Transverse colon (tissue), 4 donors: Measurements from ENCODE around the gene KIR2DL1.
"Not testable (repeated sequence)": the region's sequence is repeated elsewhere in the genome, so short reads cannot be mapped to it uniquely, and the experiment has no call there.

ENCODE experiments used
- CTCF ChIP-seq, 5 experiments: fragments of 200-600 bp in 3 of 5; fragments of 450-650 bp in 2 of 5; sonication (generic) in 3 of 5; IDR thresholded peaks; 1 replicate in 2 of 5; 2 replicates in 3 of 5; pipeline ENCODE4 v1.5.1; 2016 to 2017; ENCODE audit warnings: antibody characterized with exemption in 5 of 5, inconsistent platforms in 3 of 5, mild to moderate bottlenecking in 2 of 5, moderate library complexity in 1 of 5
- EP300 ChIP-seq: sonication (generic); formaldehyde crosslinking; IDR thresholded peaks from one replicate; pipeline ENCODE4 v1.6.1; 2017; ENCODE audit warnings: antibody characterized with exemption, low read depth
- POLR2A ChIP-seq: fragments of 450-650 bp; IDR thresholded peaks from one replicate; pipeline ENCODE4 v1.6.1; 2016; ENCODE audit warnings: antibody characterized with exemption, mild to moderate bottlenecking, moderate library complexity
- POLR2AphosphoS5 ChIP-seq, 3 donors: sonication (generic); formaldehyde crosslinking; IDR thresholded peaks; one replicate each; pipeline ENCODE4 v1.6.1; 2016; ENCODE audit warnings: antibody characterized with exemption in 3 of 3

DNA sequence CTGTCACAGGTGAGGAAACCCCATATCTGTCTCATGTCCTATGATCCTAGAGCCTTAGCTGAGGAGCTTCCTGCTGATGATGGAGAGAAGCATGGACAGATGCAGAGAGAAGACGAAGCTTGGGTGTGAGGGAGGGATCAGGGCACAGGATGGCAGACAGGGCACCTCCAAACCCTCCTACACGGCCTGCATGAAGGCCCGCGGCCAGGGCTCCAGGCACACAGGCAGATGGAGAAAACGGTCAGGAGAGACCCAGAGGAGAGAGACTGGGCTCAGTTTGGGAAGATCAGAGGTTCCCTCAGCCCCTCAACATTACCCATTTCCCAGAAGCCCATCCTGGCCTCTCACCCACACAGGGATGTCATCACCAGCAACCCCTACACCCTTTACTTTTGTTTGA lies 25.5 kb upstream of the KIR2DL1 start:
- not testable (repeated sequence) for TF ChIP-seq CTCF (IDR thresholded peaks at IDR 0.05); POLR2A; EP300; POLR2AphosphoS5 (IDR thresholded peaks at IDR 0.05)
